NCI-H524 (cell line): ENCODE results near the gene MIF4GD.
"Not testable (repeated sequence)": the region's sequence is repeated elsewhere in the genome, so short reads cannot be mapped to it uniquely, and the experiment has no call there.

Source experiments
- DNase-seq, 2 experiments: peaks; one replicate each; lab custom pipeline; 2025; lab: John Stamatoyannopoulos, UW

The MIF4GD gene

GRCh38 chr17:75260641-75261335 is 10.2 kb downstream of the MIF4GD start:
- DNase-seq = no peak

- not testable (repeated sequence) for DNase-seq
These were observed 13.8 kb downstream of the MIF4GD start for GRCh38 chr17:75257228-75257627.

GRCh38 chr17:75255954-75256698 is 14.9 kb downstream of the MIF4GD start:
- DNase-seq = not testable (repeated sequence)

GRCh38 chr17:75252039-75252816 is 18.8 kb downstream of the MIF4GD start:
- peak in 1 of 2 experiments; percentile 49 for DNase-seq

DNA sequence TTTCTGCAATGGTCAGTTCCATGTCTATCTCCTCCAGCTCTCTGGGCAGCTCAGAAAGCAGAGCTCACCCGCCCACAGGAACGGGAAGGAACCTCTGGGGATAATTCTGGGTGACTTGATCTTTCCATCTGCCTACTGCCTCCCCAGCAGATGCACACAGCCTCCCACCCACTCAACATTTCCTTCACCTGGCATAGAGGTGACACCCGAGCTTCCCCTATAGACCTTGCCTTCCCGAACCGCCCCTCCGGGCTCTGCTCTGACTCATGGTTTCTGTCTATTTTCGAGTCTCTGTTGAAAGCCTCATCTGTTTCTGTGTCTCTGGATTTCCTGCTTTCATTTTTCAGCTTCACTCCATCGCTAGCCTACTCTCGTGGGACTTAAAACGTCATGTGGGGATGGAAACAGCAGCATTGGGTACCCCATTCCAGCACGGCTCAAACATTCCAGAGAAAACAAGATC is 21.0 kb downstream of the MIF4GD start:
- DNase-seq = no peak

DNA sequence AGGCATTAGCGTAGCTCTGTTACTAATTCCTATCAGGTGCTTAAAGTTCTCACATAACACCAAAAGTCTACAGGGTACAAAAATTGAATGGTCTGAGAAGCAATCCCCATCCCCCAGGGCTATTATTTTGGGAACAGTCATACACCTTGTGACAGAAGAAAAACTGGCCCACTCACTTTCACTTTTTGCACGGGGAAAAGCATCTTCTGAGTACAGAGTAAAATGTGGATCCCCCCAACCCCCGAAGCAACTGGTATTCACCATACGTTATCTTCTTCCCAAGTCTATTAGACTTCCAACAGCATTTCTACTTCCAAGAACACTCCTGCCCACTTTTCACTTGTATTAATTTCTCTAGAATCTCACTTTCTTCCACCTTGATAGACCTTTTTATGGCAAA is 21.5 kb downstream of the MIF4GD start:
- DNase-seq = no peak

- DNase-seq = no peak
These were observed 24.6 kb downstream of the MIF4GD start for GRCh38 chr17:75246404-75246803.

DNA sequence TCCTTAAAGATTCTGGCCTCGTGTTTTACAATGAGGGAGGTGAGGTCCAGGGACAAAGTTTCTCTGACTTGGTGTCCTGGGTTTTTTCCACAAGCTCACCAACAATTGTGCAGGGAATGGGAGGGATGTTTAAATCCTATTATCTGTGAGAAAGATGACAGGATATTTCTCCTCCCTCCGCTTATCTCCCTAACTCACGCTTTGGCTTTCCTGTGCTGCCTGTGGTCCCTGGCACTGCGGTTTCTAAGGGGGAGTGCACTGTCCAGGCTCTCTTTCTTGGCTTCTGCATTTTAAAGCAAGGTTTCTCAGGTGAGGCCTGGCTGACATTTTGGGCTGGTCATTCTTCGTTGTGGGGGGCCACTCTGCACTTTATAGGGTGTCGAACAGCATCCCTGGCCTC is 26.0 kb downstream of the MIF4GD start:
- no peak for DNase-seq

- no peak for DNase-seq
These were observed 26.7 kb downstream of the MIF4GD start for GRCh38 chr17:75244133-75244866.

DNA sequence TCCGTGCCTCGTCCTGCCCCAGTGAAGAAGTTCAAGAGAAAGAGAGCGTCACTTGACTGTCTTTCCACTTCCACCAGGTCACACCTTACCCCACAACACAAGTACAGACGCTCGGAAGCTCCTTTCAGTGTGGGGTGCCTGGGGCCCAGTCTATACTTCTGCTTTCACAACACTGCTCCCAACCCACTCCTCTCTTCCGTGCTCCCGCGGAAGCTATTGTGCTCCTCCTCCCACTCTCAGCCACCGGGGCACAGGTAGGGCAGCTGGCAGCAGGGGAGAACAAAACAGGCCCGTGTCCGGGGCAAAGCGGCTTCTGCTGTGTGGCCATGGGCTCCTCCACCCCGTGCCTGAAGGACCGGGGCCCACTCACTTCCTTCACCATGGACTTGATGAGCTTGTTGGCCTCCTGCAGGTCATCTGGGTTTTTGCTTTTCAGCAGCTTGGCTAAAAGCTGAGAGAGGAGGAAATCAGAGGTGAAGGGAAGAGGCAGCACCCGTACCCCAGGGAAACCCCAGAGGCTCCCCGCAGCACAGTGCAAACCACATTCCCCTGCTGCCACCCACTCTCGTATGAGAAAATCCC is 28.5 kb downstream of the MIF4GD start:
- DNase-seq = no peak

GRCh38 chr17:75241996-75242460 is 29.0 kb downstream of the MIF4GD start:
- no peak for DNase-seq

DNA sequence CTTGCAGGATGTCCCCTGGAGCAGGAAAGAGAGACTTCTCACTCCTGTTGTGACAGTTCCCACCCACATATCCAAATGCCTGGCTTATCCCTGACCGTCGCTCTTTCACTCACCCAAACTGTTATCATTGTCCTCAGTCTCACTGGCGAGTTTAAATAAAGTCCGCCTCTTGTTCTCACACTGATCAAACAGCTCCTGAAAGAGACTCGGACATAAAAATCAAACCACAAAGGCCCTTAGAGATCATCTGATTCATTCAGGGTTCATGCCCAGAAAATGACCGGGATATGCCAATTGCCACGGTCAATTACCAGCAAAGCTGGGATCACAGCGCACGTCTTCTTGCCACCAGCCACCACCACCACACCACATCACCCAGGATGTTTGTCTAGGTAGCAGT is 29.5 kb downstream of the MIF4GD start:
- DNase-seq = no peak

- no peak for DNase-seq
These were observed 29.9 kb downstream of the MIF4GD start for GRCh38 chr17:75241143-75241430.

GRCh38 chr17:75240394-75241142 is 30.5 kb downstream of the MIF4GD start:
- DNase-seq = peak; percentile 43 to 70

GRCh38 chr17:75239778-75240393 is 31.1 kb downstream of the MIF4GD start:
- no peak for DNase-seq

DNA sequence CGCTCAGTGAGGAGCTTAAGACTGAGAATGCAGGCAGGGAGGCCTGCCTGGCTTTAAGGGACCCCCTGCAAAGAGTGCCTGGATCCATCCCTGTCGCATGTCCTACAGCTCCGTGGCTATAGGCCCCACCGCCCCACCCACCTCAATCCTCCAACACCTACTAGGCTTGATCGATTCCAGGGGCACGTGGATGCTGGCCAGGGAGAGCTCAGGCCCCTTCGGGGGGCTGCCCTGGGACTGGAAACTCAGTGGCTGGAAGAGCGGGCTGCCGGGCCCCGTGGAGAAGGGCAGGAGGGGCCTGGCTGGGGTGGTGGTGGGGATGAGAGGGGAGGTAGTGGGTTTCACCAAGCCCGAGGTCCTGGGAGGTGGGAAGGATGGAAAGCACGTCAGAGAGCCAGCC is 31.8 kb downstream of the MIF4GD start:
- DNase-seq = no peak

DNA sequence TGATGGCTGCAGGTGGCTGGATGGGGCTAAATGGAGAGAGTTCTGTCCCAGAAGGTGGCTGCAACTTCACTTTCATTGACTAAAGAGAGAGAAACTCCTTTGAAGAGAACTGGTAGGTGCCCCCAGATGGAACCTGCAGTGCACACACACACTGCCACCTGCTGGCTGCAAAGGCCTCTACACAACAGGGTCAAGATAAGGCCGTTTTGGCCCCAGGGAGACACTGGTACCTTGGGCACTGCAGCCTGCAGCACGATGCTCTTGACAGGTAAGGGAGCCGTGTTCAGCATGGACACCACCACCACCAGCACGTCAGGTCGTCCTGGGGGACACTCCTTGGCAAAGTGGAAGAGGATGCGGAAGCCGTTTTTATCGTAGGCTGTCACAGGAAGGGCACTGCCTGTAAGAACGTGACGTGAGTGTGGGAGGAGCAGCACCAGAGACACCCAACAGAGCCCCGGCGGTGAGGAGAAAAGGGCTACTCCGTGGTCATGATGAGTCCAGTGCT is 32.3 kb downstream of the MIF4GD start:
- peak; percentile 54 to 86 for DNase-seq

GRCh38 chr17:75238020-75238580 is 32.9 kb downstream of the MIF4GD start:
- DNase-seq = no peak

- no peak for DNase-seq
These were observed 33.7 kb downstream of the MIF4GD start for GRCh38 chr17:75237100-75238014.
